Caco-2 (cell line): ENCODE results near the gene CITED2. TPM values are rescaled to one million over a fixed set of nuclear protein-coding genes. Genes with fewer than 3 reads are reported as not detected.

Source experiments
- BruUV-seq: library from RNA; stranded (reverse); fragments of 400-500 nt; replicated peaks from 2 replicates; lab custom pipeline; 2021; lab: Mats Ljungman, UMichigan
- CTCF ChIA-PET: fragments of 300-600 bp; sonication (Branson Sonifier 250); formaldehyde crosslinking; loops from one replicate; lab custom pipeline; 2022; ENCODE audit warnings: antibody characterized with exemption; lab: Charles Lee
- POLR2A ChIA-PET: fragments of 300-600 bp; sonication (Branson Sonifier 250); formaldehyde crosslinking; loops from one replicate; lab custom pipeline; 2022; ENCODE audit warnings: antibody characterized with exemption; lab: Charles Lee
- DNase-seq, 2 experiments: peaks; one replicate each; pipeline versions ENCODE4 v3.0.0 to v3.0.0-alpha.2; 2020 to 2022
- H3K27me3 ChIP-seq: replicated peaks from 2 replicates; pipeline ENCODE4 v1.6.0; 2011; ENCODE audit warnings: low read length; ENCODE audit not compliant: control insufficient read depth, insufficient read depth
- H3K36me3 ChIP-seq: 2 replicates; pipeline ENCODE4 v1.5.1; 2011; ENCODE audit warnings: low read length; ENCODE audit not compliant: control insufficient read depth, insufficient read depth
- H3K4me1 ChIP-seq: fragments of 250-450 bp; sonication (Bioruptor Pico); 2 replicates; pipeline ENCODE4 v1.5.1; 2020; ENCODE audit warnings: mild to moderate bottlenecking
- H3K4me3 ChIP-seq: 2 replicates; pipeline ENCODE4 v1.5.1; 2011; ENCODE audit warnings: low read depth, mild to moderate bottlenecking, control low read depth, low read length
- H3K9me3 ChIP-seq: fragments of 250-450 bp; sonication (Bioruptor Pico); 2 replicates; pipeline ENCODE4 v1.5.1; 2020; ENCODE audit warnings: mild to moderate bottlenecking, moderate library complexity
- H3K27ac Mint-ChIP-seq: one replicate; pipeline ENCODE4 v1.8.0; 2022; ENCODE audit warnings: mixed read lengths; ENCODE audit not compliant: unreplicated experiment
- H3K27me3 Mint-ChIP-seq: one replicate; pipeline ENCODE4 v1.8.0; 2022; ENCODE audit warnings: mixed read lengths; ENCODE audit not compliant: insufficient read depth, unreplicated experiment
- H3K36me3 Mint-ChIP-seq: one replicate; pipeline ENCODE4 v1.8.0; 2022; ENCODE audit warnings: mild to moderate bottlenecking, mixed read lengths; ENCODE audit not compliant: insufficient read depth, unreplicated experiment
- H3K4me1 Mint-ChIP-seq: one replicate; pipeline ENCODE4 v1.8.0; 2022; ENCODE audit warnings: low read depth, mixed read lengths; ENCODE audit not compliant: unreplicated experiment
- H3K4me3 Mint-ChIP-seq: one replicate; pipeline ENCODE4 v1.8.0; 2022; ENCODE audit warnings: mild to moderate bottlenecking, moderate library complexity, mixed read lengths; ENCODE audit not compliant: unreplicated experiment
- H3K9me3 Mint-ChIP-seq: one replicate; pipeline ENCODE4 v1.8.0; 2022; ENCODE audit warnings: mixed read lengths; ENCODE audit not compliant: unreplicated experiment
- intact Hi-C: fragments of 100-400 bp; cut with micrococcal nuclease; formaldehyde crosslinking; loops from one replicate; pipeline ENCODE4 v1.10.0; 2022; ENCODE audit not compliant: unreplicated experiment
- total RNA-seq: library from RNA; stranded (reverse); gene quantifications from 2 replicates; pipeline ENCODE4 v1.2.3, GENCODE V29; 2022
- TF ChIP-seq, protein P1 (sequence below), 2 experiments: fragments of 200-600 bp in 1 of 2; IDR thresholded peaks; 1 replicate in 1 of 2; 2 replicates in 1 of 2; pipeline versions ENCODE4 v1.5.1 to v1.8.0; 2011 to 2022; ENCODE audit warnings: antibody characterized with exemption in 1 of 2, control low read depth in 1 of 2, inconsistent platforms in 1 of 2, low read depth in 1 of 2, low read length in 1 of 2, mild to moderate bottlenecking in 1 of 2, moderate library complexity in 1 of 2; ENCODE audit not compliant: insufficient read depth in 1 of 2, severe bottlenecking in 1 of 2, unreplicated experiment in 1 of 2

CITED2 gene
- total RNA-seq, 1 experiment from 2014 or later: 78.0 TPM

DNA sequence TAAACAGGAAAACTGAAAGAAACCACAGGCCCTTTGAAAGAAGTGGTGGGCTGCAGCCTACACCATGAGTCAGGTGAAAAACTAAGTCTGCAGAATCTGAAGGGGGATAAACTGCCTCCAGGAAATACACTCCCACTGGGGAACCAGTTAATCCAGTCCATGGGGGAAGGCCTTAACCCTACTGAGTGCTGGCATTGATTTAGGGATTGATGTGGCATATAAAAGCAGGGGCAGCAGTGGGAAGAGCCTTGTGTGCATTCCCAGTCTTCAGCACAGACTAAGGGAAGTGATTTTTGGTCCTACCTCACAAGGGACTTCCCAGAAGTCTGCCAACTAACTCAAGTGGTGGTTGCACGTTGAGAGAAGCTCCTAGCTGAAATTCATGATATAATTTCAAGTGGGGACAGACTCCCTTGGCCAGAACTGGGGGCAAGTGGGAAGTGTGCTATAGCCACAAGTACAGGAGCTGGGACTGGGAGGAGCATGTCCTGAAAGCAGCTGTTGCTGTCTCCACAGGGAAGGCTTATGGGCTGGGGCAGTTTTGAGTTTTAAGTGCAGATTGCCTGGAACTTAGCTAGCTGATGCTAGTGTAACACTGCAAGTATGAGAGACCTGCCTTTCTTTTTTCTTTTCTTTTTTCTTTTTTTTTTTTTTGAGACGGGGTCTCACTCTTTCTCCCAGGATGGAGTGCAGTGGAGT is 31.2 kb downstream of the CITED2 start:
- Histone ChIP-seq H3K4me3 (no peak overlapping the region), H3K4me1 (no peaks in the 10 kb centered on the region), H3K36me3 (no peaks in the 10 kb centered on the region), H3K27me3 (no peaks in the 10 kb centered on the region), H3K9me3 (no peaks in the 10 kb centered on the region)
- no peaks in the 10 kb centered on the region for H3K36me3 Mint-ChIP-seq
- intact Hi-C loops: no loop called here
- no peak overlapping the region for H3K4me3 Mint-ChIP-seq
- DNase-seq: no peak
- CTCF ChIA-PET: interaction anchor here (0.6 kb wide), 1 partner anchor 619 kb away, joined by 4 read pairs; no protein-coding TSS in a partner anchor
- H3K9me3 Mint-ChIP-seq: no peaks in the 10 kb centered on the region
- POLR2A ChIA-PET: no interaction called here
- no peaks in the 10 kb centered on the region for H3K4me1 Mint-ChIP-seq
- BruUV-seq: no TSS peak
- H3K27ac Mint-ChIP-seq: no peak overlapping the region
- H3K27me3 Mint-ChIP-seq: no peaks in the 10 kb centered on the region
- TF ChIP-seq, protein P1, sequence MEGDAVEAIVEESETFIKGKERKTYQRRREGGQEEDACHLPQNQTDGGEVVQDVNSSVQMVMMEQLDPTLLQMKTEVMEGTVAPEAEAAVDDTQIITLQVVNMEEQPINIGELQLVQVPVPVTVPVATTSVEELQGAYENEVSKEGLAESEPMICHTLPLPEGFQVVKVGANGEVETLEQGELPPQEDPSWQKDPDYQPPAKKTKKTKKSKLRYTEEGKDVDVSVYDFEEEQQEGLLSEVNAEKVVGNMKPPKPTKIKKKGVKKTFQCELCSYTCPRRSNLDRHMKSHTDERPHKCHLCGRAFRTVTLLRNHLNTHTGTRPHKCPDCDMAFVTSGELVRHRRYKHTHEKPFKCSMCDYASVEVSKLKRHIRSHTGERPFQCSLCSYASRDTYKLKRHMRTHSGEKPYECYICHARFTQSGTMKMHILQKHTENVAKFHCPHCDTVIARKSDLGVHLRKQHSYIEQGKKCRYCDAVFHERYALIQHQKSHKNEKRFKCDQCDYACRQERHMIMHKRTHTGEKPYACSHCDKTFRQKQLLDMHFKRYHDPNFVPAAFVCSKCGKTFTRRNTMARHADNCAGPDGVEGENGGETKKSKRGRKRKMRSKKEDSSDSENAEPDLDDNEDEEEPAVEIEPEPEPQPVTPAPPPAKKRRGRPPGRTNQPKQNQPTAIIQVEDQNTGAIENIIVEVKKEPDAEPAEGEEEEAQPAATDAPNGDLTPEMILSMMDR (IDR thresholded peaks at IDR 0.05; ENCODE audit: insufficient read depth in 1 of 2, low read depth in 1 of 2, low read length in 1 of 2, severe bottlenecking in 1 of 2, unreplicated experiment in 1 of 2): no peak

DNA sequence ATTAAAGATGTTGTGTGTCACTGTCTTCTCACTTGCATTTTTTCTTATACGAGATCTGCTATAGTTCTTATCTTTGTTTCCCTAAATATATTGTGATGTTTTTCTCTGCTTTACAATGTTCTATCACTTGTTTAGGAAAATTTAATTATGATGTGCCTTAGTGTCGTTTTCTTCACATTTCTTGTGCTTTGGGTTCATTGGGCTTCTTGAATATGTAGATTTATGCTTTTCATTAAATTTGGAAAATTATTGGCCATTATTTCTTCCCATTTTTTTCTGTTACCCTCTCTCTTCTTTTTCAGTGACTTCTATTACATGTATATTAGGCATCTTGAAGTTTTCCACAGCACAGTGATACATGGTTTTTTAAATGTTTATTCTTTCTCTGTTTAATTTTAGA is 33.4 kb downstream of the CITED2 start:
- ChIA-PET CTCF (no interaction called here), POLR2A (no interaction called here)
- no TSS peak for BruUV-seq
- no peaks in the 10 kb centered on the region for H3K36me3 Mint-ChIP-seq
- Histone ChIP-seq H3K4me3 (no peak overlapping the region), H3K27me3 (no peaks in the 10 kb centered on the region), H3K36me3 (no peaks in the 10 kb centered on the region), H3K9me3 (no peaks in the 10 kb centered on the region), H3K4me1 (no peaks in the 10 kb centered on the region)
- no peaks in the 10 kb centered on the region for H3K9me3 Mint-ChIP-seq
- intact Hi-C loops: no loop called here
- no peak overlapping the region for H3K27ac Mint-ChIP-seq
- H3K4me3 Mint-ChIP-seq: no peak overlapping the region
- no peaks in the 10 kb centered on the region for H3K27me3 Mint-ChIP-seq
- no peak for DNase-seq
- no peaks in the 10 kb centered on the region for H3K4me1 Mint-ChIP-seq
- TF ChIP-seq, protein P1 (IDR thresholded peaks at IDR 0.05; ENCODE audit: insufficient read depth in 1 of 2, low read depth in 1 of 2, low read length in 1 of 2, severe bottlenecking in 1 of 2, unreplicated experiment in 1 of 2): no peak

GRCh38 chr6:139338795-139339194 is 35.7 kb downstream of the CITED2 start:
- no peaks in the 10 kb centered on the region for H3K36me3 ChIP-seq
- Mint-ChIP-seq H3K9me3 (no peaks in the 10 kb centered on the region), H3K4me3 (no peak overlapping the region), H3K36me3 (no peaks in the 10 kb centered on the region), H3K27ac (no peak overlapping the region), H3K27me3 (peaks cover 5% of the 10 kb centered on the region), H3K4me1 (no peaks in the 10 kb centered on the region)
- no peak for DNase-seq
- ChIA-PET POLR2A (interaction anchor here (0.6 kb wide), 1 partner anchor 36 kb away, joined by 5 read pairs; the partner anchor contains the start of gene CITED2), CTCF (no interaction called here)
- TF ChIP-seq, protein P1 (IDR thresholded peaks at IDR 0.05; ENCODE audit: insufficient read depth in 1 of 2, low read depth in 1 of 2, low read length in 1 of 2, severe bottlenecking in 1 of 2, unreplicated experiment in 1 of 2): no peak
- no TSS peak for BruUV-seq
- H3K4me3 ChIP-seq: no peak overlapping the region
- no peaks in the 10 kb centered on the region for H3K4me1 ChIP-seq
- H3K9me3 ChIP-seq: no peaks in the 10 kb centered on the region
- intact Hi-C loops: no loop called here
- H3K27me3 ChIP-seq: no peaks in the 10 kb centered on the region
